ENCODE measurements around the gene NPY5R. TPM values are rescaled to one million over a fixed set of nuclear protein-coding genes. Genes with fewer than 3 reads are reported as not detected.
A peak's percentile ranks its signal among the peaks of the same experiment; 100 is the strongest.

NPY5R gene
- total RNA-seq, 4 donors from 2014 or later = 1.4 to 2.7 (median 2.0) TPM

- no peak for DNase-seq (ENCODE audit: low spot score in 2 of 2)
- H3K9me3 ChIP-seq = peaks cover 8% of the 10 kb centered on the region
- H3K27me3 ChIP-seq = no peaks in the 10 kb centered on the region
- no peak for TF ChIP-seq POLR2AphosphoS5 (IDR thresholded peaks at IDR 0.05)
- TF ChIP-seq EP300 (IDR thresholded peaks at IDR 0.05) = no peak
- TF ChIP-seq POLR2A (IDR thresholded peaks at IDR 0.05) = no peak
- no peak for TF ChIP-seq CTCF (IDR thresholded peaks at IDR 0.05)
- no peaks in the 10 kb centered on the region for H3K36me3 ChIP-seq
- H3K4me1 ChIP-seq = no peaks in the 10 kb centered on the region
- H3K27ac ChIP-seq = no peak overlapping the region
- WGBS = 0% methylated on average over 1 of the region's 1 CpG
- no peak overlapping the region for H3K4me3 ChIP-seq
Observed at GRCh38 chr4:163317110-163317509, 26.6 kb upstream of the NPY5R start.

- no peak for DNase-seq (ENCODE audit: low spot score in 2 of 2)
- H3K4me3 ChIP-seq = peak overlapping the region; percentile 58
- no peaks in the 10 kb centered on the region for H3K9me3 ChIP-seq
- H3K27me3 ChIP-seq = peaks cover 22% of the 10 kb centered on the region
- peaks cover 27% of the 10 kb centered on the region for H3K4me1 ChIP-seq
- no peak for TF ChIP-seq EP300 (IDR thresholded peaks at IDR 0.05)
- 31% methylated on average over 16 of the region's 16 CpGs for WGBS
- H3K36me3 ChIP-seq = no peaks in the 10 kb centered on the region
- no peak overlapping the region for H3K27ac ChIP-seq
Observed at GRCh38 chr4:163330916-163331628, 12.6 kb upstream of the NPY5R start.

GRCh38 chr4:163331629-163332376 is 11.9 kb upstream of the NPY5R start:
- Histone ChIP-seq H3K4me1 (peaks cover 27% of the 10 kb centered on the region), H3K36me3 (no peaks in the 10 kb centered on the region), H3K27ac (no peak overlapping the region), H3K4me3 (peak overlapping the region; percentile 58), H3K27me3 (peaks cover 22% of the 10 kb centered on the region), H3K9me3 (no peaks in the 10 kb centered on the region)
- under 1% methylated on average over 22 of the region's 58 CpGs for WGBS
- TF ChIP-seq POLR2A (IDR thresholded peaks at IDR 0.05) (no peak), CTCF (IDR thresholded peaks at IDR 0.05) (no peak), POLR2AphosphoS5 (IDR thresholded peaks at IDR 0.05) (no peak), EP300 (IDR thresholded peaks at IDR 0.05) (no peak)
- DNase-seq (ENCODE audit: low spot score in 2 of 2) = no peak

GRCh38 chr4:163332526-163333406 is 10.9 kb upstream of the NPY5R start, which contains the start of gene NPY1R:
Gene NPY1R (minus strand): TSS chr4:163332596. CDS start chr4:163326554, 6,042 bp downstream.
- Histone ChIP-seq H3K4me1 (peaks cover 27% of the 10 kb centered on the region), H3K36me3 (no peaks in the 10 kb centered on the region), H3K27ac (no peak within 1 kb of the TSS), H3K4me3 (peak within 1 kb of the TSS; percentile 58), H3K9me3 (no peaks in the 10 kb centered on the region), H3K27me3 (peaks cover 22% of the 10 kb centered on the region)
- peak in 1 of 2 donors; percentile 71 for DNase-seq (ENCODE audit: low spot score in 2 of 2)
- 5% methylated on average over 36 of the region's 36 CpGs for WGBS
- TF ChIP-seq CTCF (IDR thresholded peaks at IDR 0.05) (peak; percentile 10 to 50), POLR2AphosphoS5 (IDR thresholded peaks at IDR 0.05) (no peak)

- H3K27me3 ChIP-seq = peaks cover 14% of the 10 kb centered on the region
- TF ChIP-seq POLR2A (IDR thresholded peaks at IDR 0.05) = no peak
- TF ChIP-seq POLR2AphosphoS5 (IDR thresholded peaks at IDR 0.05) = no peak
- TF ChIP-seq EP300 (IDR thresholded peaks at IDR 0.05) = no peak
- no peak for TF ChIP-seq CTCF (IDR thresholded peaks at IDR 0.05)
- 87% methylated on average over 3 of the region's 3 CpGs for WGBS
Observed at GRCh38 chr4:163335384-163335783, 8.3 kb upstream of the NPY5R start.

More at GRCh38 chr4:163335384-163335783, 8.3 kb upstream of the NPY5R start:
- peaks cover 27% of the 10 kb centered on the region for H3K4me1 ChIP-seq
- no peaks in the 10 kb centered on the region for H3K9me3 ChIP-seq
- no peak overlapping the region for H3K27ac ChIP-seq
- no peak overlapping the region for H3K4me3 ChIP-seq
- DNase-seq (ENCODE audit: low spot score in 2 of 2) = no peak
- no peaks in the 10 kb centered on the region for H3K36me3 ChIP-seq

Data from suprapubic skin (tissue), 4 donors.